Upper lobe of right lung (tissue), 1 donor: ENCODE measurements around the gene PLCZ1. TPM values are rescaled to one million over a fixed set of nuclear protein-coding genes. Genes with fewer than 3 reads are reported as not detected.

ENCODE experiments used
- ATAC-seq: fragments of 200-7000 bp; cut with Tn5 transposase; one replicate; pipeline ENCODE4 v1.9.1; 2020; ENCODE audit warnings: mild to moderate bottlenecking, moderate library complexity
- DNase-seq: peaks from one replicate; pipeline ENCODE4 v3.0.0-alpha.2; 2020
- H3K27ac ChIP-seq: fragments of 200-600 bp; one replicate; pipeline ENCODE4 v1.8.0; 2022
- H3K27me3 ChIP-seq: fragments of 200-600 bp; one replicate; pipeline ENCODE4 v1.8.0; 2022; ENCODE audit warnings: mild to moderate bottlenecking
- H3K36me3 ChIP-seq: fragments of 200-600 bp; one replicate; pipeline ENCODE4 v1.8.0; 2022
- H3K4me1 ChIP-seq: fragments of 200-600 bp; one replicate; pipeline ENCODE4 v1.8.0; 2022
- H3K4me3 ChIP-seq: fragments of 200-600 bp; one replicate; pipeline ENCODE4 v1.8.0; 2022; ENCODE audit warnings: mild to moderate bottlenecking
- H3K9me3 ChIP-seq: fragments of 200-600 bp; one replicate; pipeline ENCODE4 v1.8.0; 2022
- CTCF ChIP-seq: fragments of 200-600 bp; IDR thresholded peaks from one replicate; pipeline ENCODE4 v1.8.0; 2022; ENCODE audit warnings: antibody characterized with exemption
- intact Hi-C: fragments of 100-400 bp; cut with DNase I; formaldehyde crosslinking; loops from one replicate; pipeline ENCODE4 v1.11.0; 2022
- total RNA-seq: library from RNA; stranded (reverse); fragmentation: NEBNext Ultra II Directional; extraction: Animal tissue kit (Norgen Biotek cat#: 25700); gene quantifications from one replicate; pipeline ENCODE4 v1.2.1, GENCODE V29; 2021
- donor health status: DM: no; HTN: yes; CAD: no; lungs with severe emphysema.

Gene PLCZ1
- total RNA-seq, 1 donor from 2014 or later: not detected

- H3K4me1 ChIP-seq: no peaks in the 10 kb centered on the region
- ATAC-seq: no peak
Measured at GRCh38 chr12:18683327-18684013, 54.3 kb downstream of the PLCZ1 start.

GRCh38 chr12:18681818-18682217, 56.0 kb downstream of the PLCZ1 start:
- H3K4me3 ChIP-seq: no peak overlapping the region
- H3K27me3 ChIP-seq: no peaks in the 10 kb centered on the region
- no peaks in the 10 kb centered on the region for H3K4me1 ChIP-seq
- DNase-seq (no peak), ATAC-seq (no peak)
- H3K36me3 ChIP-seq: no peaks in the 10 kb centered on the region
- H3K27ac ChIP-seq: no peak overlapping the region
- TF ChIP-seq CTCF: no peak
- intact Hi-C loops: no loop called here
- no peaks in the 10 kb centered on the region for H3K9me3 ChIP-seq

More at GRCh38 chr12:18683327-18684013, 54.3 kb downstream of the PLCZ1 start:
- no peaks in the 10 kb centered on the region for H3K9me3 ChIP-seq
- no peak for TF ChIP-seq CTCF
- no peaks in the 10 kb centered on the region for H3K36me3 ChIP-seq
- no peak overlapping the region for H3K4me3 ChIP-seq
- intact Hi-C loops: no loop called here
- DNase-seq: no peak
- H3K27ac ChIP-seq: no peak overlapping the region
- H3K27me3 ChIP-seq: no peaks in the 10 kb centered on the region

GRCh38 chr12:18676996-18677588, 60.7 kb downstream of the PLCZ1 start:
- no peak for ATAC-seq
- intact Hi-C loops: no loop called here

GRCh38 chr12:18676141-18676540, 61.7 kb downstream of the PLCZ1 start:
- intact Hi-C loops: no loop called here
- TF ChIP-seq CTCF: no peak
- Histone ChIP-seq H3K36me3 (no peaks in the 10 kb centered on the region), H3K27me3 (no peaks in the 10 kb centered on the region), H3K9me3 (no peaks in the 10 kb centered on the region), H3K27ac (no peak overlapping the region), H3K4me3 (no peak overlapping the region), H3K4me1 (no peaks in the 10 kb centered on the region)
- DNase-seq (no peak), ATAC-seq (no peak)

More at GRCh38 chr12:18676996-18677588, 60.7 kb downstream of the PLCZ1 start:
- no peaks in the 10 kb centered on the region for H3K36me3 ChIP-seq
- H3K4me3 ChIP-seq: no peak overlapping the region
- TF ChIP-seq CTCF: no peak
- no peak overlapping the region for H3K27ac ChIP-seq
- H3K27me3 ChIP-seq: no peaks in the 10 kb centered on the region
- no peaks in the 10 kb centered on the region for H3K4me1 ChIP-seq
- no peaks in the 10 kb centered on the region for H3K9me3 ChIP-seq
- no peak for DNase-seq

- no peak for TF ChIP-seq CTCF
- ATAC-seq (no peak), DNase-seq (no peak)
- Histone ChIP-seq H3K27ac (no peak overlapping the region), H3K9me3 (peaks cover 8% of the 10 kb centered on the region), H3K27me3 (no peaks in the 10 kb centered on the region), H3K36me3 (no peaks in the 10 kb centered on the region), H3K4me1 (no peaks in the 10 kb centered on the region), H3K4me3 (no peak overlapping the region)
- intact Hi-C loops: no loop called here
Measured at GRCh38 chr12:18658829-18659228, 79.0 kb downstream of the PLCZ1 start.
